T-helper 9 cell (primary cell): Measurements from ENCODE around the gene NAA11.

Source experiments
- DNase-seq: peaks from one replicate; pipeline ENCODE4 v3.0.0-alpha.2; 2020
- total RNA-seq, 2 donors: gene quantifications; one replicate each; lab custom pipeline; 2026; lab: John Stamatoyannopoulos, UW

The NAA11 gene
- total RNA-seq, result 0 reads per million in 2 donors

- DNase-seq, result no peak
Observed at GRCh38 chr4:79325864-79326328, at the start of gene NAA11. Gene NAA11, minus strand, starts transcription at chr4:79326061. Its CDS starts 184 bp downstream, at chr4:79325877.

- no peak for DNase-seq
Observed at GRCh38 chr4:79370026-79370425, 44.2 kb upstream of the NAA11 start.

GRCh38 chr4:79367096-79367495, 41.2 kb upstream of the NAA11 start:
- DNase-seq, result no peak

- no peak for DNase-seq
Observed at GRCh38 chr4:79366422-79366821, 40.6 kb upstream of the NAA11 start.

GRCh38 chr4:79364061-79364460, 38.2 kb upstream of the NAA11 start:
- no peak for DNase-seq

GRCh38 chr4:79362626-79363025, 36.8 kb upstream of the NAA11 start:
- no peak for DNase-seq

GRCh38 chr4:79360006-79360405, 34.1 kb upstream of the NAA11 start:
- no peak for DNase-seq

GRCh38 chr4:79358438-79358837, 32.6 kb upstream of the NAA11 start:
- no peak for DNase-seq

- no peak for DNase-seq
Observed at GRCh38 chr4:79357365-79357764, 31.5 kb upstream of the NAA11 start.

GRCh38 chr4:79353075-79353474, 27.2 kb upstream of the NAA11 start:
- no peak for DNase-seq

- no peak for DNase-seq
Observed at GRCh38 chr4:79348405-79348804, 22.5 kb upstream of the NAA11 start.

- DNase-seq, result no peak
Observed at GRCh38 chr4:79341893-79342653, 16.2 kb upstream of the NAA11 start.

GRCh38 chr4:79340568-79340967, 14.7 kb upstream of the NAA11 start:
- DNase-seq, result no peak

- DNase-seq, result no peak
Observed at GRCh38 chr4:79338148-79338547, 12.3 kb upstream of the NAA11 start.

GRCh38 chr4:79334783-79335182, 8.9 kb upstream of the NAA11 start:
- DNase-seq, result no peak

- DNase-seq, result no peak
Observed at GRCh38 chr4:79334341-79334740, 8.5 kb upstream of the NAA11 start.

- no peak for DNase-seq
Observed at GRCh38 chr4:79331126-79331876, 5.4 kb upstream of the NAA11 start.

- DNase-seq, result no peak
Observed at GRCh38 chr4:79330720-79331119, 4.9 kb upstream of the NAA11 start.

GRCh38 chr4:79325436-79325835, 425 bp downstream of the NAA11 start:
- DNase-seq, result no peak

GRCh38 chr4:79319975-79320374, 5.9 kb downstream of the NAA11 start:
- no peak for DNase-seq

GRCh38 chr4:79317711-79318110, 8.2 kb downstream of the NAA11 start:
- no peak for DNase-seq

- DNase-seq, result no peak
Observed at GRCh38 chr4:79315891-79316290, 10.0 kb downstream of the NAA11 start.

GRCh38 chr4:79311279-79311678, 14.6 kb downstream of the NAA11 start:
- DNase-seq, result no peak

GRCh38 chr4:79308971-79309370, 16.9 kb downstream of the NAA11 start:
- no peak for DNase-seq
